GM12878 (cell line): ENCODE results near the gene PRCP.

ENCODE experiments used
- EP300 ChIP-seq, 2 experiments: fragments of 150-350 bp in 1 of 2; IDR thresholded peaks; 2 replicates each; pipeline ENCODE4 v1.6.1; 2011 to 2012; ENCODE audit warnings: low read depth in 2 of 2, low read length in 2 of 2, borderline replicate concordance in 1 of 2, improper control_type of control experiment in 1 of 2, inconsistent platforms in 1 of 2; ENCODE audit not compliant: control insufficient read depth in 1 of 2
- MTA3 ChIP-seq: IDR thresholded peaks from 2 replicates; pipeline ENCODE4 v1.6.1; 2012; ENCODE audit warnings: low read length, inconsistent platforms, borderline replicate concordance
- TAF1 ChIP-seq: IDR thresholded peaks from 2 replicates; pipeline ENCODE4 v1.6.1; 2011; ENCODE audit warnings: mild to moderate bottlenecking, low read depth, low read length, borderline replicate concordance
- TF ChIP-seq, protein P1 (sequence below), 3 experiments: IDR thresholded peaks in 2 of 3; conservative IDR thresholded peaks in 1 of 3; 2 replicates each; pipeline ENCODE4 v1.5.1; 2011; ENCODE audit warnings: low read depth in 3 of 3, low read length in 3 of 3, mild to moderate bottlenecking in 3 of 3, control low read depth in 2 of 3, moderate library complexity in 2 of 3, inconsistent platforms in 1 of 3, mixed read lengths in 1 of 3; ENCODE audit not compliant: control insufficient read depth in 2 of 3, insufficient read depth in 1 of 3; ENCODE audit errors: extremely low read depth in 1 of 3

- TF ChIP-seq, protein P1, sequence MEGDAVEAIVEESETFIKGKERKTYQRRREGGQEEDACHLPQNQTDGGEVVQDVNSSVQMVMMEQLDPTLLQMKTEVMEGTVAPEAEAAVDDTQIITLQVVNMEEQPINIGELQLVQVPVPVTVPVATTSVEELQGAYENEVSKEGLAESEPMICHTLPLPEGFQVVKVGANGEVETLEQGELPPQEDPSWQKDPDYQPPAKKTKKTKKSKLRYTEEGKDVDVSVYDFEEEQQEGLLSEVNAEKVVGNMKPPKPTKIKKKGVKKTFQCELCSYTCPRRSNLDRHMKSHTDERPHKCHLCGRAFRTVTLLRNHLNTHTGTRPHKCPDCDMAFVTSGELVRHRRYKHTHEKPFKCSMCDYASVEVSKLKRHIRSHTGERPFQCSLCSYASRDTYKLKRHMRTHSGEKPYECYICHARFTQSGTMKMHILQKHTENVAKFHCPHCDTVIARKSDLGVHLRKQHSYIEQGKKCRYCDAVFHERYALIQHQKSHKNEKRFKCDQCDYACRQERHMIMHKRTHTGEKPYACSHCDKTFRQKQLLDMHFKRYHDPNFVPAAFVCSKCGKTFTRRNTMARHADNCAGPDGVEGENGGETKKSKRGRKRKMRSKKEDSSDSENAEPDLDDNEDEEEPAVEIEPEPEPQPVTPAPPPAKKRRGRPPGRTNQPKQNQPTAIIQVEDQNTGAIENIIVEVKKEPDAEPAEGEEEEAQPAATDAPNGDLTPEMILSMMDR (IDR thresholded peaks at IDR 0.05 in 2 of 3, conservative IDR thresholded peaks at IDR 0.05 in 1 of 3; ENCODE audit: control insufficient read depth in 2 of 3, extremely low read depth in 1 of 3, insufficient read depth in 1 of 3, low read depth in 3 of 3, low read length in 3 of 3): no peak
- TF ChIP-seq EP300 (IDR thresholded peaks at IDR 0.05; ENCODE audit: borderline replicate concordance in 1 of 2, control insufficient read depth in 1 of 2, low read depth in 2 of 2, low read length in 2 of 2) (no peak), TAF1 (no peak), MTA3 (no peak)
Measured at GRCh38 chr11:82792319-82792718, 107.9 kb downstream of the PRCP start.
